ENCODE data around the gene ZG16.

ZG16 gene

DNA sequence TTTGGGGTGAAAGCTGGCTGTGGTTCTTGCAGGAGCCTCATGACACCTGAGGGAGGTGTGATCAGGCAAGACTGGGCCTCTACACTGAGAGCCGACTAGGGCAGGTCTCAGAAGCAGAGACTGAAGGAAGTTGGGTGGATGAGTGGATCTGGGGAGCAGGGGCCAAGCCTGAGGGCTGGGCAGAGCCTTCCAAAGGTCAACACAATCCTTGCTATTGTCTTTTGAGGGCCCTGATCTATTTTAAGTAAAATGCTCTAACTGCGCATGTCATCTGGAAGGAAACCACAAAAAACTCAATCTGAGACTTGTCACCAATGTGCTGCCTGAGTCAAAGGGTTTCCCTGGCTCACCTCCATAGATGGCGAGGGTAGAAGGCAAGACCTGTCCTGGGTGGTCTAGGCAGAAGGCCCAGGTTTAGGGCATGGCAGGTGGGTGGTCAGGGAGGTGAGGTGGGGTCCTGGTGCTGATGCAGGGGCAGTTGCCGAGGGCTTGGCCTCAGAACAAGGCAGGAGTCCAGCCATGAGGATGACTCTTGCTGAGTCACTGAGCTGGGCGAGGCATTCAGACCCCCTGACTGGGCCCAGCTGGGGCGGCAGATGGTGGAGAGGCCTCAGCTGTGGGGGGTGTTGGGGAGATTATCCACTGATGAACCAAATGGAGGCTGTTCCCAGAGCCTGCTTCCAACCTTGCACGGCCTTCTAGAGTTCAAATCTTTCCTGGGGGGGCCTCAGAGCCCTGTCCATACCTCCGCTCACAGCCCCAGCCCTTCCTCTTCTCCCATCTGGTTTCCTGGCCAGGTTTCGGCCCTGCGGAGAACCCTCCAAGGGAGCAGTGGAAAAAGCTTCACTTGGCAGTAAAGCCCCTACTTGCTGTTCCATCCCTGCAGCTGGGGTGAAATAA lies 47.3 kb downstream of the ZG16 start:
- peak; percentile 86 for DNase-seq (ENCODE audit: low spot score)

DNA sequence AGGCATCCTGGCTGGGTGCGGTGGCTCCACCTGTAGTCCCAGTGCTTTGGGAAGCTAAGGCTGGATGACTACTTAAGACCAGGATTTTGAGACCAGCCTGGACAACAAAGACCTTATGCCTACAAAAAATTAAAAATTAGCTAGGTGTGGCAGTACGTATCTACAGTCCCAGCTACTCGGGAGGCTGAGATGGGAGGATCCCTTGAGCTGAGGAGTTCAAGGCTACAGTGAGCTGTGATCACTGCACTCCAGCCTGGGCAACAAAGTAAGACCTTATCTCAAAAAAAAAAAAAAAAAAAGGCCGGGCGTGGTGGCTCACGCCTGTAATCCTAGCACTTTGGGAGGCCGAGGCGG lies 48.3 kb downstream of the ZG16 start:
- DNase-seq (ENCODE audit: low spot score) = no peak

DNA sequence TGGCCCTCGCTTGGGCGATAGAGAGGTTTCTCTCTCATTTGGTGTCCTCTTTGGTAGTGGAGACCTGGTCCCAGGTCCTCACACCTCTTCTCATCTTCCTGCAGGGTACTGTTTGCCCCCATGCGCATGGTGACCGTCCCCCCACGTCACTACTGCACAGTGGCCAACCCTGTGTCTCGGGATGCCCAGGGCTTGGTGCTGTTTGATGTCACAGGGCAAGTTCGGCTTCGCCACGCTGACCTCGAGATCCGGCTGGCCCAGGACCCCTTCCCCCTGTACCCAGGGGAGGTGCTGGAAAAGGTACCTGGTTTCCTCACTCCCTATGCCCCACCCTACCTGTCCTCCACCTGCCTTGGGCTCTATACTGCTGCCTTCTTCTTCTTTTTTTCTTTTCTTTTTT lies 52.7 kb downstream of the ZG16 start:
- no peak for DNase-seq (ENCODE audit: low spot score)

DNA sequence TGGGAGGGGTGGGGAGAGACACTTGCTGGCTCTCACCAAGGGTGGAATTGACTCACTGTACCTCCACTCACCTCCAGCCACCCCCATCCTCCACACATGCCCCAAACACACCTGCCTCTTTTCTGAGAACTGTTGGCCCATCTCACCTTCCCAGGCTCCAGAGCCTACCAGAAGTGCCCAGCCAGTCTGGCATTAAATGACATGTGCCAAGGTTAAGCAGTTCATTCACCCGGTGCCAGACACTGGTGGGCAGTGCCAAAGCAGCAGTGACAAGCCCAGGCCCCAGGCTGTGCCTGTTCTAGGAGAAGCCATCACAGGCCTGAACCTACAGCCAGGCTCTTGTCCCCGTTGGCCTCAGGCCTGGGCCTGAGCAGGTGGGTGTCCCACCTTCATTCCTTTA lies 53.4 kb downstream of the ZG16 start:
- no peak for DNase-seq (ENCODE audit: low spot score)
